ENCODE results near the gene METRNL. TPM values are rescaled to one million over a fixed set of nuclear protein-coding genes. Genes with fewer than 3 reads are reported as not detected.

Gene METRNL
- total RNA-seq, 1 donor from 2014 or later, result 50.8 TPM

GRCh38 chr17:83071966-83072562, 7.3 kb upstream of the METRNL start:
- DNase-seq (ENCODE audit: low read depth), result no peak
- FAIRE-seq, result no peak
- no peak for TF ChIP-seq CTCF (IDR thresholded peaks at IDR 0.05; ENCODE audit: insufficient read depth, low read length, severe bottlenecking)
- Histone ChIP-seq H3K27me3 (ENCODE audit: control insufficient read depth, insufficient read depth, low read length) (no peaks in the 10 kb centered on the region), H3K4me3 (ENCODE audit: low read depth, low read length) (no peak overlapping the region), H3K36me3 (ENCODE audit: control insufficient read depth, insufficient read depth, low read length) (no peaks in the 10 kb centered on the region)

GRCh38 chr17:83072600-83073358, 6.6 kb upstream of the METRNL start:
- H3K4me3 ChIP-seq (ENCODE audit: low read depth, low read length), result no peak overlapping the region
- TF ChIP-seq CTCF (IDR thresholded peaks at IDR 0.05; ENCODE audit: insufficient read depth, low read length, severe bottlenecking), result no peak
- H3K27me3 ChIP-seq (ENCODE audit: control insufficient read depth, insufficient read depth, low read length), result no peaks in the 10 kb centered on the region
- H3K36me3 ChIP-seq (ENCODE audit: control insufficient read depth, insufficient read depth, low read length), result no peaks in the 10 kb centered on the region
- FAIRE-seq (no peak), DNase-seq (ENCODE audit: low read depth) (no peak)

- TF ChIP-seq CTCF (IDR thresholded peaks at IDR 0.05; ENCODE audit: insufficient read depth, low read length, severe bottlenecking), result no peak
- Histone ChIP-seq H3K27me3 (ENCODE audit: control insufficient read depth, insufficient read depth, low read length) (peaks cover 5% of the 10 kb centered on the region), H3K36me3 (ENCODE audit: control insufficient read depth, insufficient read depth, low read length) (no peaks in the 10 kb centered on the region), H3K4me3 (ENCODE audit: low read depth, low read length) (no peak overlapping the region)
- FAIRE-seq, result no peak
- DNase-seq (ENCODE audit: low read depth), result peak; percentile 49
Measured at GRCh38 chr17:83073389-83074063, 5.9 kb upstream of the METRNL start.

GRCh38 chr17:83074486-83075223, 4.8 kb upstream of the METRNL start:
- no peak for FAIRE-seq
- Histone ChIP-seq H3K36me3 (ENCODE audit: control insufficient read depth, insufficient read depth, low read length) (no peaks in the 10 kb centered on the region), H3K4me3 (ENCODE audit: low read depth, low read length) (no peak overlapping the region), H3K27me3 (ENCODE audit: control insufficient read depth, insufficient read depth, low read length) (peaks cover 5% of the 10 kb centered on the region)
- no peak for DNase-seq (ENCODE audit: low read depth)
- no peak for TF ChIP-seq CTCF (IDR thresholded peaks at IDR 0.05; ENCODE audit: insufficient read depth, low read length, severe bottlenecking)

GRCh38 chr17:83075270-83075880, 4.0 kb upstream of the METRNL start:
- no peak for TF ChIP-seq CTCF (IDR thresholded peaks at IDR 0.05; ENCODE audit: insufficient read depth, low read length, severe bottlenecking)
- FAIRE-seq (no peak), DNase-seq (ENCODE audit: low read depth) (no peak)
- Histone ChIP-seq H3K4me3 (ENCODE audit: low read depth, low read length) (no peak overlapping the region), H3K27me3 (ENCODE audit: control insufficient read depth, insufficient read depth, low read length) (peaks cover 5% of the 10 kb centered on the region), H3K36me3 (ENCODE audit: control insufficient read depth, insufficient read depth, low read length) (no peaks in the 10 kb centered on the region)
